Progenitor cell of endocrine pancreas (in vitro differentiated cells): Measurements from ENCODE around the gene KIRREL1. TPM values are rescaled to one million over a fixed set of nuclear protein-coding genes. Genes with fewer than 3 reads are reported as not detected.

Source experiments
- DNase-seq: peaks from one replicate; pipeline ENCODE4 v3.0.0; 2021; ENCODE audit warnings: low spot score; ENCODE audit not compliant: unreplicated experiment
- H3K27ac Mint-ChIP-seq: 2 replicates; pipeline ENCODE4 v1.8.0; 2021; ENCODE audit warnings: mild to moderate bottlenecking, moderate library complexity, mixed read lengths
- H3K27me3 Mint-ChIP-seq: 2 replicates; pipeline ENCODE4 v1.8.0; 2021; ENCODE audit warnings: mixed read lengths
- H3K36me3 Mint-ChIP-seq: 2 replicates; pipeline ENCODE4 v1.8.0; 2022; ENCODE audit warnings: mixed read lengths; ENCODE audit not compliant: insufficient read depth
- H3K4me1 Mint-ChIP-seq: 2 replicates; pipeline ENCODE4 v1.8.0; 2021; ENCODE audit warnings: low read depth, mixed read lengths
- H3K4me3 Mint-ChIP-seq: 2 replicates; pipeline ENCODE4 v1.8.0; 2021; ENCODE audit warnings: low read depth, mild to moderate bottlenecking, moderate library complexity, mixed read lengths
- H3K9me3 Mint-ChIP-seq: 2 replicates; pipeline ENCODE4 v1.8.0; 2021; ENCODE audit warnings: low read depth, mixed read lengths
- CTCF ChIP-seq: fragments of 200-600 bp; sonication (generic); IDR thresholded peaks from one replicate; pipeline ENCODE4 v1.5.0; 2021; ENCODE audit warnings: antibody characterized with exemption, mild to moderate bottlenecking; ENCODE audit not compliant: unreplicated experiment
- total RNA-seq: library from RNA; stranded (reverse); gene quantifications from 2 replicates; pipeline ENCODE4 v1.2.1, GENCODE V29; 2021

KIRREL1 gene
- total RNA-seq, 1 donor from 2014 or later, result 43.8 TPM

- no peak for TF ChIP-seq CTCF
- Mint-ChIP-seq H3K36me3 (peaks cover under 1% of the 10 kb centered on the region), H3K9me3 (no peaks in the 10 kb centered on the region), H3K27me3 (no peaks in the 10 kb centered on the region), H3K27ac (no peak overlapping the region), H3K4me3 (no peak overlapping the region), H3K4me1 (peaks cover 45% of the 10 kb centered on the region)
- no peak for DNase-seq
Measured at GRCh38 chr1:158000507-158000906, 7.1 kb downstream of the KIRREL1 start.

- Mint-ChIP-seq H3K4me3 (no peak overlapping the region), H3K27ac (peak overlapping the region; percentile 95), H3K36me3 (peaks cover 2% of the 10 kb centered on the region), H3K4me1 (peaks cover 53% of the 10 kb centered on the region), H3K9me3 (no peaks in the 10 kb centered on the region), H3K27me3 (no peaks in the 10 kb centered on the region)
- DNase-seq, result no peak
- no peak for TF ChIP-seq CTCF
Measured at GRCh38 chr1:158002022-158002630, 8.7 kb downstream of the KIRREL1 start.

- H3K36me3 Mint-ChIP-seq, result peaks cover 2% of the 10 kb centered on the region
Measured at GRCh38 chr1:158002631-158003405, 9.4 kb downstream of the KIRREL1 start.

GRCh38 chr1:158003406-158003800, 10.0 kb downstream of the KIRREL1 start:
- H3K9me3 Mint-ChIP-seq, result no peaks in the 10 kb centered on the region

More at GRCh38 chr1:158002631-158003405, 9.4 kb downstream of the KIRREL1 start:
- Mint-ChIP-seq H3K9me3 (no peaks in the 10 kb centered on the region), H3K27ac (peak overlapping the region; percentile 95), H3K27me3 (no peaks in the 10 kb centered on the region), H3K4me3 (no peak overlapping the region), H3K4me1 (peaks cover 60% of the 10 kb centered on the region)
- no peak for TF ChIP-seq CTCF
- DNase-seq, result no peak

More at GRCh38 chr1:158003406-158003800, 10.0 kb downstream of the KIRREL1 start:
- Mint-ChIP-seq H3K27me3 (no peaks in the 10 kb centered on the region), H3K27ac (peak overlapping the region; percentile 95), H3K36me3 (peaks cover 2% of the 10 kb centered on the region), H3K4me3 (no peak overlapping the region), H3K4me1 (peaks cover 66% of the 10 kb centered on the region)
- no peak for TF ChIP-seq CTCF
- DNase-seq, result no peak
